GM03348 (cell line): ENCODE data around the gene NLK.

Experiments
- DNase-seq: peaks from one replicate; pipeline ENCODE4 v3.0.0; 2012; ENCODE audit warnings: low spot score

NLK gene

DNA sequence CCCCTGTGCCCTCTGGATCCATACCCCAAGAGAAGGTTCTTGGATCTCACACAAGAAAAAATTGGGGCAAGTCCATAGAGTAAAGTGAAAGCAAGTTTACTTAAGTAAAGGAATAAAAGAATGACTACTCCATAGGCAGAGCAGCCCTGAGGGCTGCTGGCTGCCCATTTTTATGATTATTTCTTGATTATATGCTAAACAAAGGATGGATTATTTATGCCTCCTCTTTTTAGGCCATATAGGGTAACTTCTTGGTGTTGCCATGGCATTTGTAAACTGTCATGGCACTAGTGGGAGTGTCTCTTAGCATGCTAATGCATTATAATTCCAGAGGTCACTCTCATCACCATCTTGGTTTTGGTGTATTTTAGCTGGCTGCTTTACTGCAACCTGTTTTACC is 70.8 kb downstream of the NLK start:
- DNase-seq, result no peak

DNA sequence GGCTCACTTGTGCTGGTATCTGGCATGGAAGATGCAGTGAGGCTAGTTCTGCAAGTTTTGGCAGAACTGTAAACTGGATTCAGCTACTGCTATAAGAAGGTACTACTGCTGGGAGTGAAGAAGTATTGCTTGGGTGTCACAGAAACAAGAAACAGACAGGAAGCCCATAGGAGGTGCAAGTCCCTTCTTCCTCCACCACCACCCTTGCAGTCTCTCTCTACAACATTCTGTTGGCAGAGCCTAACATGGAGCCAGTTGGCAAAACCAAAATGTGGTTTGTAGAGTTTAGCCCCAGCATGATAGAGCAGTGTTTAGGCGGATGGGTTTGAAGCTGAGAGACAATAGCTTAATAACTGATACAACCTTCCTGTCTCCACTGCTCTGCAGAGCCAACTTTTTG is 72.6 kb downstream of the NLK start:
- DNase-seq, result no peak

- DNase-seq, result no peak
Observed at GRCh38 chr17:28117304-28117703, 74.8 kb downstream of the NLK start.

GRCh38 chr17:28118362-28118761 is 75.9 kb downstream of the NLK start:
- DNase-seq, result no peak

GRCh38 chr17:28119046-28119445 is 76.6 kb downstream of the NLK start:
- no peak for DNase-seq

- DNase-seq, result no peak
Observed at GRCh38 chr17:28119560-28119959, 77.1 kb downstream of the NLK start.

GRCh38 chr17:28120766-28121165 is 78.3 kb downstream of the NLK start:
- no peak for DNase-seq

- no peak for DNase-seq
Observed at GRCh38 chr17:28124962-28125361, 82.5 kb downstream of the NLK start.

DNA sequence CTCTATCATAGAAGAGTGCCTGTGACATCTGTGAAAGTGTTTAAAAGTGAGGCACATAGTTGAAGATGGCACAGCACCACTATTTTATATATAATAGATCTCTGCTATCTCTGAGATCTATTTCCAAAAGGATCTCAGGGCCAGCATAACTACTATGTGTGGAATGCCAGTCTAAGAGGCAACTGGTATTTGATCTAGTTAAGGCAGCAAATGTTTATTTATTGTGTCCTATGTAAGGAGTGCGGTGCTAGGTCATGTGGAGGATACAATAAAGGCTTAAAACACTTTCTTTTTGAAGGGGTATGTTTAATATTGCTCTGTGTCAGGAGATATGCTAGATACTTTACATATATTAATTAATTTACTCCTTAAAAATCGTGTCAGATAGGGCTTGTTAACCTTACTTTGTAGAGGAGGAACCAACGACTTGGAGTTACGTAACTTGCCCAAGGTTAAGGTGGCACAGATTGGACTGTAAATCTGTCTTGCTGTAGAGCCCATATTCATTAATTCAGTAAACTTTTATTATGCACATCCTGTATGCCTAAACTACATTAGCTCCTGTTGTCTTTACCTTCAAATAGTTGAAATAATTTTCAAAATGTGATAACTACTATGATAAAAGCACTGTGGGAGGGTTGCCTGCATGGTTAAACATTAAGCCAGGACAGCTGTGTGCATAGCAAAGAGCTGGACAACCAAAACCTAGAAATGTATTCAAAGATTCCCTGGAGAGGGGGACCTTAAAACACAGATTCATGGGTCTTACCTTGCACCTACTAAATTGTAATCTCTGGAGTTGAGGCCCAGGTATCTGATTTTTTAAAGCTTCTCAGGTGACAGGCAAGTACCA is 83.3 kb downstream of the NLK start:
- DNase-seq, result no peak

GRCh38 chr17:28127196-28127595 is 84.7 kb downstream of the NLK start:
- DNase-seq, result no peak

- DNase-seq, result no peak
Observed at GRCh38 chr17:28128779-28129178, 86.3 kb downstream of the NLK start.

- DNase-seq, result no peak
Observed at GRCh38 chr17:28130472-28130871, 88.0 kb downstream of the NLK start.

DNA sequence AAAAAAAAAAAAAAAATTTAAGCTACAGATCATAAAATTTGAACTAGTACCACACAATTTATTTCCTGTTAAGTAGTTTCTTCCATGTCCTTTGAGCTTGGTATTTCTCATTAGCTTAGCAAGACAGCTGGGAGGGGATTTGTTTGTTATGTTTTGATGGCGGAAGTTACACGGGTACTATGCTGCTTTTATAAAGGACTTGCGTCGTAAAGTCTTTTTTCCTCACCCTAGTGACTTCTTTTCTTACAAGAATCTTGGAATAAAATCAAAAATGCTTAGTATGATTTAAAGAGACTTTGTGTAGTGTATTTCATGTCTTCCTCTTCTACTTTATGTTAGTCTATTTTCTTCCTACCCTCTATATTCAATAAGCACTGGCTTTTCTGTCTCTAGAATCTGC is 89.1 kb downstream of the NLK start:
- no peak for DNase-seq

DNA sequence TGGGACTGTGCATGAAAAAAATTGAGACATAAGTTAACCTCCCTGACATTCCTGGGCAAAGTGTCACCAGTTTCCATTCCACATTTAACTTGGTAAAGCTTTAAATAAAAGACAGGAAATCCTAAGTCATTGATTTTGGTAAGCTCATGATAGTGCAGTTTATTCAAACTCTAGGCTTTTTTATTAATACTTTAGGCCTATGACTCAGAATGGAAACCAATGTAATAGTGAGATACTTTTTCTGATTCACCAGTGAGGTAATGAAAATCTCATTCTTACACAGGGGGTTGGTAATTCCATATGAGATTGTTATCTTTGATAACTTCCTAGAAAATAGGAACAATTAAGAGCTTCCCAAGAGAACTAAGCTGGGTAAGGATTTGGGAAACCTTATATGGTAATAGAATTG is 91.1 kb downstream of the NLK start:
- DNase-seq, result peak; percentile 39

- DNase-seq, result no peak
Observed at GRCh38 chr17:28136923-28137322, 94.4 kb downstream of the NLK start.

DNA sequence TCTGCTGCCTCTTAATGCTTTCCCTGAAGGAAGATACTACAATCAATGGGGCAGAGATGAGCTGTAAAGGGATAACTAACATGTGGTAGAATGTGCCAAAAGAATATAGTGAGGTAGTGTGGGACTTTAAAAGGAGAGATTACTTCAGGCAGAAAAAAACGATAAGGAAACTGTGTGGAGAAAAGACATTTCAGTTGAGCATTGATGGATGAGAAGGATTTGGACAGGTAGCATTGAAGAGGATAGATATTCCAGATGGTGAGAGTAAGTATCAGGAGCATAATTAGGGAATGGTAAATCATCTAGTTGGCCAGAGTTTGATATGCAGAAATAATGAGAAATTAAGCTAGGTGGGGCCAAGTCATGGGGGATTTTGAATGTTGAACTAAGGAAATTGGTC is 97.3 kb downstream of the NLK start:
- no peak for DNase-seq

- DNase-seq, result no peak
Observed at GRCh38 chr17:28141313-28141712, 98.8 kb downstream of the NLK start.

GRCh38 chr17:28141773-28142172 is 99.3 kb downstream of the NLK start:
- DNase-seq, result no peak

GRCh38 chr17:28142305-28142704 is 99.8 kb downstream of the NLK start:
- no peak for DNase-seq

- no peak for DNase-seq
Observed at GRCh38 chr17:28144019-28144418, 101.5 kb downstream of the NLK start.

GRCh38 chr17:28145348-28145747 is 102.9 kb downstream of the NLK start:
- DNase-seq, result peak; percentile 33

DNA sequence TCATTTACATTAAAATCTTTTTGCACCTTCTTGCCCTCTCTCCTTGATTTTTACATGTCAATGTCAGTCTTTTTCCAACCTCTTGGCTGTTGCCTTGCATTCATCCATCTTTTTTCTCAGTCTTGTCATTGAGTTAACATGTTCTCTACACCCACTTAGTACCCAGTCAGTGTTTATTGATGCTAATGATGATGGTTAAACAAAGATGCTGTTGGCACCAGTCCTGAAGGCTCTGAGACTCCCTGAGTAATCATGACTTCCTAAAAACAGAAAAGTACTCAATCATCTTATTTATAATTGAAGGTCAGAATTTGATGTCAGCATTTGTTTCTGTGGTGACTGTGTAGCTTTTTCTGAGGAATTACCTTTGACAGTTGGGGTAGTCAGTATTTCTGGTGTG is 104.5 kb downstream of the NLK start:
- DNase-seq, result no peak

DNA sequence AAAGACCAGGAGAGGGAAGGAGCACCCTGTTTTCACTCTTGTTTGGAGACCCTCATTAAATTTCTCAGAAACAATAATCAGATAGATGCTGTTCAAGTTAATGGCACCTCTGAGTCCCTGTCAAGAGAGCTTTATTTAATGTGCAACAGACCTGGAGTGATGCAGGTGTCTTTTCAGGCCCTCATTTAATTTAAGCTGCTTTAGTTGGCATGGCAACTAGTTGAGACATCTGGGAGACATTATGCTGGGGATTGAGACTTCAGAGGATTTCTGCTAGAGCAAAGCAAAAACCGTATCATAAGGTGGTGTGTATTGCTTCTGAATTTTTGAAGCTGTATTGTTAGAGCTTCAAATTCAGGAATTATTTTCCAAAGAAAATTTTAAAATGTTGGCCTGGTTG is 108.5 kb downstream of the NLK start:
- no peak for DNase-seq

DNA sequence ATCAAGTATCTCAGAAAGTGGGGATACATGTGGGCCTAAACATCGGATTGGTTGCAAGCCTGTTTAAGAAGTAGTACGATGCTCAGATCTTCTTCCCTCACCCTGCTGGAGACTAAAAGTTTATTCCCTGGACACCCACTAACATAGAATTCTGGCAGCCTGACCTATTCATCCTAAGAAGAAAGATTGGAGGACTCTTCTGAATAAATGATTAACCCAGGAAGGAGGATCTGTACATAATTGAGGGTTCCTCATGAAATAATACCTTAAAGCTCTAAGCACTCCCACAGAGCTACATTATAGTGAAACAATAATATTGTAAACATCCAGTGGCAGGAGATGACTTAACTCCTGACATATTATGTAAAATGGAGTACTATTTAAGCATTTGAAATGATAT is 111.7 kb downstream of the NLK start:
- no peak for DNase-seq
